Measurements from ENCODE around the gene ZNF335.
"Not testable (repeated sequence)": the region's sequence is repeated elsewhere in the genome, so short reads cannot be mapped to it uniquely, and the experiment has no call there.

ZNF335 gene

GRCh38 chr20:45904583-45905504 lies 67.2 kb downstream of the ZNF335 start:
- H3K4me1 Mint-ChIP-seq: no peaks in the 10 kb centered on the region
- H3K9me3 Mint-ChIP-seq: no peaks in the 10 kb centered on the region
- no peaks in the 10 kb centered on the region for H3K36me3 Mint-ChIP-seq
- no peak overlapping the region for H3K27ac Mint-ChIP-seq
- no peak overlapping the region for H3K4me3 Mint-ChIP-seq
- no peaks in the 10 kb centered on the region for H3K27me3 Mint-ChIP-seq

- no peaks in the 10 kb centered on the region for H3K4me1 Mint-ChIP-seq
Measured at GRCh38 chr20:45902199-45902701, 69.8 kb downstream of the ZNF335 start.

GRCh38 chr20:45901332-45901731 lies 70.7 kb downstream of the ZNF335 start:
- H3K9me3 Mint-ChIP-seq, H3K27ac Mint-ChIP-seq, H3K4me3 Mint-ChIP-seq, H3K4me1 Mint-ChIP-seq, H3K36me3 Mint-ChIP-seq, H3K27me3 Mint-ChIP-seq: not testable (repeated sequence)

More at GRCh38 chr20:45902199-45902701, 69.8 kb downstream of the ZNF335 start:
- no peak overlapping the region for H3K4me3 Mint-ChIP-seq
- H3K27me3 Mint-ChIP-seq: no peaks in the 10 kb centered on the region
- no peak overlapping the region for H3K27ac Mint-ChIP-seq
- no peaks in the 10 kb centered on the region for H3K36me3 Mint-ChIP-seq
- no peaks in the 10 kb centered on the region for H3K9me3 Mint-ChIP-seq

DNA sequence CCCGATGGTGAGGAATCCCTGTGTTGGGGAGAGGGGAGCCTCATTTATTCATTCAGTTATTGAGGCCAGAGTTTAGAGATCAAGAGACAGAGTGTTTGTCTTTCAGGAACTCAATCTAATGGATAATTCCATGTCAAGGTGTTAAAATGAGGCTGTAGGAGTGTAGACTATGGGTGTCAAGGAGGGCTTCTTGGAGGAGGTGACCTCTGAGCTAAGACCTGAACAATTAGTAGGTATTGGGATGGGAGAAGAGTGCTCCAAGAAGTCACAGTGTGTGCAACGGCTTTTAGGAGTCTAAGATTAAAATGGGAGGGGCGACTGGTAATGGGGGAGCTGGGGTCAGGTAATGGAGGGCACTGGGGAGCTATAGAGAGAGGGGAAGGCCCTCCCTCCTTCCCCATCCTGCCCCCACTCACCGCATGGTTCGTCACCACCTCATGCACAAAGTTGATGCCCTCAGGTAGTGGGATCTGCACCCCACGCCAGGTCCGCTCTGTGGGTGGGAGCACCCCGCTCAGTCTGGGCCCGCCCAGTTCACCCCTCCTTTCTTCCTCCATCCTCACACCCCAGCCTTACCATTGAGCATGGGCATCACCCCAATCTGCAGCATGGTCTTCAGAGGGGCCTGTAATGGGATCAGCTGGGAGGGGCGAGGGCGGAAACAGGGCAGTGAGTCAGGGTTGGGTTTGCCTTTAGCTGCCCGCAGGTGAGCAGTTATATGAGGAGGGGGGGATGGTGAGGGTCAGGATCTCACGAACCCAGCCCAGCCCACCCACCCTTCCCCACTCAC lies 72.8 kb downstream of the ZNF335 start:
- H3K4me3 Mint-ChIP-seq: no peak overlapping the region
- no peak overlapping the region for H3K27ac Mint-ChIP-seq
- no peaks in the 10 kb centered on the region for H3K9me3 Mint-ChIP-seq
- no peaks in the 10 kb centered on the region for H3K27me3 Mint-ChIP-seq
- no peaks in the 10 kb centered on the region for H3K4me1 Mint-ChIP-seq
- H3K36me3 Mint-ChIP-seq: no peaks in the 10 kb centered on the region

Measured in activated naive CD4-positive, alpha-beta T cell treated with anti-CD3 and anti-CD28 coated beads, Interleukin-2, amount 50 U/mL, for 24 hours (primary cell).